ENCODE results near the gene SRRM5. TPM values are rescaled to one million over a fixed set of nuclear protein-coding genes. Genes with fewer than 3 reads are reported as not detected.
"Not testable (repeated sequence)": the region's sequence is repeated elsewhere in the genome, so short reads cannot be mapped to it uniquely, and the experiment has no call there.

SRRM5 gene
- total RNA-seq, 1 experiment from 2014 or later = not detected

- in situ Hi-C loops (cut with HindIII; ENCODE audit: low pct_unique_long_range_greater_than_20kb, low sequenced_read_pairs); DNase-seq (ENCODE audit: low read depth, low spot score): not testable (repeated sequence)
Measured at GRCh38 chr19:43587029-43587428, 24.9 kb upstream of the SRRM5 start.

GRCh38 chr19:43589277-43589676, 22.6 kb upstream of the SRRM5 start:
- in situ Hi-C loops (cut with HindIII; ENCODE audit: low pct_unique_long_range_greater_than_20kb, low sequenced_read_pairs) = no loop called here
- DNase-seq (ENCODE audit: low read depth, low spot score) = no peak

GRCh38 chr19:43589678-43590077, 22.2 kb upstream of the SRRM5 start:
- in situ Hi-C loops (cut with HindIII; ENCODE audit: low pct_unique_long_range_greater_than_20kb, low sequenced_read_pairs) = no loop called here

GRCh38 chr19:43591904-43592772, 19.8 kb upstream of the SRRM5 start:
- in situ Hi-C loops (cut with HindIII; ENCODE audit: low pct_unique_long_range_greater_than_20kb, low sequenced_read_pairs) = no loop called here
- DNase-seq (ENCODE audit: low read depth, low spot score) = no peak

More at GRCh38 chr19:43589678-43590077, 22.2 kb upstream of the SRRM5 start:
- no peak for DNase-seq (ENCODE audit: low read depth, low spot score)

- in situ Hi-C loops (cut with HindIII; ENCODE audit: low pct_unique_long_range_greater_than_20kb, low sequenced_read_pairs) = no loop called here
- DNase-seq (ENCODE audit: low read depth, low spot score) = no peak
Measured at GRCh38 chr19:43592800-43593350, 19.0 kb upstream of the SRRM5 start.

GRCh38 chr19:43594081-43594697, 17.7 kb upstream of the SRRM5 start:
- in situ Hi-C loops (cut with HindIII; ENCODE audit: low pct_unique_long_range_greater_than_20kb, low sequenced_read_pairs) = no loop called here
- no peak for DNase-seq (ENCODE audit: low read depth, low spot score)

- peak; percentile 53 for DNase-seq (ENCODE audit: low read depth, low spot score)
- in situ Hi-C loops (cut with HindIII; ENCODE audit: low pct_unique_long_range_greater_than_20kb, low sequenced_read_pairs) = no loop called here
Measured at GRCh38 chr19:43594710-43595604, 16.9 kb upstream of the SRRM5 start.

- DNase-seq (ENCODE audit: low read depth, low spot score) = no peak
- in situ Hi-C loops (cut with HindIII; ENCODE audit: low pct_unique_long_range_greater_than_20kb, low sequenced_read_pairs) = no loop called here
Measured at GRCh38 chr19:43595605-43595998, 16.3 kb upstream of the SRRM5 start.

- peak; percentile 99 for DNase-seq (ENCODE audit: low read depth, low spot score)
- in situ Hi-C loops (cut with HindIII; ENCODE audit: low pct_unique_long_range_greater_than_20kb, low sequenced_read_pairs) = no loop called here
Measured at GRCh38 chr19:43595999-43596841, 15.7 kb upstream of the SRRM5 start, which contains the start of the genes IRGQ and ZNF576. TSS of gene IRGQ (minus strand) at chr19:43596134. CDS start at chr19:43595338, 796 bp downstream. TSS of gene ZNF576 (plus strand) at chr19:43596595. CDS start at chr19:43597109, 514 bp downstream.

- no peak for DNase-seq (ENCODE audit: low read depth, low spot score)
- in situ Hi-C loops (cut with HindIII; ENCODE audit: low pct_unique_long_range_greater_than_20kb, low sequenced_read_pairs) = no loop called here
Measured at GRCh38 chr19:43596842-43597461, 14.9 kb upstream of the SRRM5 start.

- DNase-seq (ENCODE audit: low read depth, low spot score) = no peak
- in situ Hi-C loops (cut with HindIII; ENCODE audit: low pct_unique_long_range_greater_than_20kb, low sequenced_read_pairs) = no loop called here
Measured at GRCh38 chr19:43597876-43598275, 14.0 kb upstream of the SRRM5 start.

- in situ Hi-C loops (cut with HindIII; ENCODE audit: low pct_unique_long_range_greater_than_20kb, low sequenced_read_pairs) = no loop called here
- no peak for DNase-seq (ENCODE audit: low read depth, low spot score)
Measured at GRCh38 chr19:43598445-43599240, 13.2 kb upstream of the SRRM5 start.

- in situ Hi-C loops (cut with HindIII; ENCODE audit: low pct_unique_long_range_greater_than_20kb, low sequenced_read_pairs) = no loop called here
- DNase-seq (ENCODE audit: low read depth, low spot score) = no peak
Measured at GRCh38 chr19:43599635-43600295, 12.1 kb upstream of the SRRM5 start.

- DNase-seq (ENCODE audit: low read depth, low spot score); in situ Hi-C loops (cut with HindIII; ENCODE audit: low pct_unique_long_range_greater_than_20kb, low sequenced_read_pairs): not testable (repeated sequence)
Measured at GRCh38 chr19:43600326-43600725, 11.6 kb upstream of the SRRM5 start.

- no peak for DNase-seq (ENCODE audit: low read depth, low spot score)
- in situ Hi-C loops (cut with HindIII; ENCODE audit: low pct_unique_long_range_greater_than_20kb, low sequenced_read_pairs) = no loop called here
Measured at GRCh38 chr19:43605875-43606568, 5.9 kb upstream of the SRRM5 start.

Data from SK-MEL-5 (cell line).